Suprapubic skin (tissue), 4 donors: ENCODE results near the gene PLA2G4E. TPM values are rescaled to one million over a fixed set of nuclear protein-coding genes. Genes with fewer than 3 reads are reported as not detected.

ENCODE experiments used
- DNase-seq, 2 donors: peaks; one replicate each; pipeline ENCODE4 v3.0.0-alpha.2; 2019; ENCODE audit warnings: low spot score in 2 of 2
- H3K27ac ChIP-seq: fragments of 200-600 bp; sonication (generic); one replicate; pipeline ENCODE4 v1.5.1; 2019
- H3K27me3 ChIP-seq: fragments of 200-600 bp; sonication (generic); one replicate; pipeline ENCODE4 v1.5.1; 2019
- H3K36me3 ChIP-seq: fragments of 200-600 bp; sonication (generic); one replicate; pipeline ENCODE4 v1.5.1; 2019
- H3K4me1 ChIP-seq: fragments of 200-600 bp; sonication (generic); one replicate; pipeline ENCODE4 v1.5.1; 2019
- H3K4me3 ChIP-seq: fragments of 200-600 bp; sonication (generic); one replicate; pipeline ENCODE4 v1.5.1; 2019; ENCODE audit warnings: mild to moderate bottlenecking
- H3K9me3 ChIP-seq: fragments of 200-600 bp; sonication (generic); one replicate; pipeline ENCODE4 v1.5.1; 2019
- CTCF ChIP-seq, 2 donors: fragments of 200-600 bp in 1 of 2; fragments of 450-650 bp in 1 of 2; sonication (generic) in 1 of 2; IDR thresholded peaks; one replicate each; pipeline ENCODE4 v1.5.1; 2016 to 2019; ENCODE audit warnings: antibody characterized with exemption in 2 of 2, mild to moderate bottlenecking in 1 of 2, moderate library complexity in 1 of 2
- EP300 ChIP-seq: sonication (generic); formaldehyde crosslinking; IDR thresholded peaks from one replicate; pipeline ENCODE4 v1.6.1; 2017; ENCODE audit warnings: antibody characterized with exemption
- POLR2A ChIP-seq, 2 donors: fragments of 450-650 bp; IDR thresholded peaks; one replicate each; pipeline ENCODE4 v1.6.1; 2017; ENCODE audit warnings: antibody characterized with exemption in 2 of 2, mild to moderate bottlenecking in 2 of 2, moderate library complexity in 2 of 2
- POLR2AphosphoS5 ChIP-seq, 3 donors: sonication (generic); formaldehyde crosslinking; IDR thresholded peaks; one replicate each; pipeline ENCODE4 v1.6.1; 2017; ENCODE audit warnings: antibody characterized with exemption in 3 of 3
- WGBS: methylation state at CpG from one replicate; pipeline ENCODE4 v1.1.5; 2018; 5-methylcytosine and 5-hydroxymethylcytosine counted together
- total RNA-seq, 4 donors: library from RNA; depleted of rRNA; stranded (reverse); fragments of >200 nt; gene quantifications; one replicate each; pipeline ENCODE4 v1.1.0, GENCODE V29; 2016

The PLA2G4E gene
- total RNA-seq, 4 donors from 2014 or later, result 47.9 to 129 (median 60.9) TPM

DNA sequence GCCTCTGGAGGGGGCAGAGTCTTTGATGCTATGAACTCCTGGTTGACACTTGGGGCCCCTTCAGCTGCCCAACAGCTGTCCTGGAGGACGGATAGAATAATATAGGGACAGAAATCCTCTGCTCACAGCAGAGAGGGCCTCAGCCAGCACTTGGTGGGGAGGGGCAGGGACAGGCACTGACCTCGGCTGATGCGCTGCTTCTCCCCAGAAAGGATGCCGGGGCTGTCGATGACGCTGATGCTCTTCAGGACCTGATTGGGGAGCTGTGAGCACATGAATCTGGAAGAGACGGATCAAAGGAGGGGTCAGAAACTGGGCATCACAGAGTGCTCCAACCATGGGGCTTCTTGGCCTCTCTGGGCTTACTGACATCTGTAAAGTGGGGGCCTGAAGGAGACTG, 78.0 kb downstream of the PLA2G4E start:
- H3K27me3 ChIP-seq, result no peaks in the 10 kb centered on the region
- H3K36me3 ChIP-seq, result peaks cover 15% of the 10 kb centered on the region
- H3K27ac ChIP-seq, result no peak overlapping the region
- H3K9me3 ChIP-seq, result no peaks in the 10 kb centered on the region
- H3K4me1 ChIP-seq, result peaks cover 34% of the 10 kb centered on the region
- TF ChIP-seq POLR2AphosphoS5 (IDR thresholded peaks at IDR 0.05) (no peak), EP300 (no peak), POLR2A (IDR thresholded peaks at IDR 0.05) (no peak), CTCF (IDR thresholded peaks at IDR 0.05) (no peak)
- no peak overlapping the region for H3K4me3 ChIP-seq
- peak in 1 of 2 donors; percentile 43 for DNase-seq
- 0% methylated on average over 1 of the region's 7 CpGs for WGBS

GRCh38 chr15:41941644-41942415, 79.0 kb downstream of the PLA2G4E start:
- TF ChIP-seq CTCF (IDR thresholded peaks at IDR 0.05) (no peak), POLR2A (IDR thresholded peaks at IDR 0.05) (no peak), POLR2AphosphoS5 (IDR thresholded peaks at IDR 0.05) (no peak)
- WGBS, result 87% methylated on average over 22 of the region's 22 CpGs
- peaks cover 15% of the 10 kb centered on the region for H3K36me3 ChIP-seq
- H3K27me3 ChIP-seq, result no peaks in the 10 kb centered on the region
- DNase-seq, result peak; percentile 44 to 47
- H3K4me3 ChIP-seq, result no peak overlapping the region
- H3K4me1 ChIP-seq, result peaks cover 30% of the 10 kb centered on the region
- no peak overlapping the region for H3K27ac ChIP-seq
- no peaks in the 10 kb centered on the region for H3K9me3 ChIP-seq

DNA sequence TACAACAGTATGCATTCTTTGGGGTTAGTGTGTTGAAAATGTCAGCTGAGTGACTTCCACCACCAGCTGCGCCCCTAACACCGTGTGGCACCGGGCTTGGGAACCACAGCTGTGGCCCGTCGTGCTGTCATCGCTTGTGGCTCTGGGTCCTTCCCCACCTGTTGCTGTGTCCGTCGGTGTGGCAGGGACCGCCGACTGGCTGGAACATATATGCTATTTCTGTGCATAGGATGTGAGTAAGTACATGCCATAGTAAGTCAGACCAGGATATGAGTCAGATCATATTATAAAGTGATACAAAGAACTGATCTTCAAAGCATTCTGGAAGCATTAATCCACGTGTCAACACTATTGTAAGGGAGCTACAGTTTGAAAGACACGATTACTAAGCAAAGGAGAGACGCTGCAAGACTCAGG, 80.4 kb downstream of the PLA2G4E start:
- TF ChIP-seq POLR2AphosphoS5 (IDR thresholded peaks at IDR 0.05) (no peak), CTCF (IDR thresholded peaks at IDR 0.05) (no peak), EP300 (no peak), POLR2A (IDR thresholded peaks at IDR 0.05) (no peak)
- Histone ChIP-seq H3K4me3 (no peak overlapping the region), H3K27me3 (no peaks in the 10 kb centered on the region), H3K9me3 (no peaks in the 10 kb centered on the region), H3K36me3 (peaks cover 15% of the 10 kb centered on the region), H3K27ac (no peak overlapping the region), H3K4me1 (peaks cover 32% of the 10 kb centered on the region)
- peak; percentile 49 to 61 for DNase-seq
- 81% methylated on average over 13 of the region's 13 CpGs for WGBS

DNA sequence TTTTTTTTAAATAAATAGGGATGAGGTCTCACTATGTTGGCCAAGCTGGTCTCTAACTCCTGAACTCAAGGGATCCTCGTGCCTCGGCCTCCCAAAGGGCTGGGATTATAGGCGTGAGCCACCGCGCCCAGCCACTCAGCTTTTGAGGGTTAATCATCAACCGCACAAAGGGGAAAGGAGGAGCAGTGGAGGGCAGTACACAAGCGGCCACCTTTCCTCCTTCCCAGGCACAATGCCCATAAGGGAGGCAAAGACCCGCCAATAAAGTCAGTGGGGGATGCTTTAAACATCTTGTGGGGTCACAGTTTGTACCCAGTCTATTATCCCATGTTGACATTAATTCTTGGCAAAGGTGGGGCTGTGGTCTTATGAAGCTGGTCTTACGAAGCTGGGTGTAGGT, 80.9 kb downstream of the PLA2G4E start:
- TF ChIP-seq EP300 (no peak), POLR2A (IDR thresholded peaks at IDR 0.05) (no peak), CTCF (IDR thresholded peaks at IDR 0.05) (no peak), POLR2AphosphoS5 (IDR thresholded peaks at IDR 0.05) (no peak)
- H3K9me3 ChIP-seq, result no peaks in the 10 kb centered on the region
- peaks cover 15% of the 10 kb centered on the region for H3K36me3 ChIP-seq
- peaks cover 35% of the 10 kb centered on the region for H3K4me1 ChIP-seq
- H3K4me3 ChIP-seq, result no peak overlapping the region
- H3K27me3 ChIP-seq, result no peaks in the 10 kb centered on the region
- no peak overlapping the region for H3K27ac ChIP-seq
- peak in 1 of 2 donors; percentile 31 for DNase-seq
- WGBS, result 95% methylated on average over 9 of the region's 9 CpGs

DNA sequence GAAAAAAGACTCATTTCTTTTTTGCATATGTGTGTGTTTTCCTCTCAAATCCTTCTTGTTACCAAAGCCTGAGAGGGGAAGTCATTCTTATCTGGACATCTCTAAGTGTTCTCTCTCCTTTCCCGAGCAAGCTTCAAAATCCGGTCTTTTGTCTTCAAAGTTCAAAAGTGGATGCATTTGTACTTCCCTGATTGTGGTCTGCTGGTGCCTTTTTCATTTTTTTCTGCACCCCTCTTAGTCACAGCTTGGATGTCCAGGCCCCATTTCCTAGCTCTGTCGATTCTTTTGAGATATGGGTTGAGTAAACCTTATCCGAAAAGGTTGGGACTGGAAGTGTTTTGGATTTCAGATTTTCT, 83.3 kb downstream of the PLA2G4E start:
- no peak for TF ChIP-seq CTCF (IDR thresholded peaks at IDR 0.05)
- no peak for TF ChIP-seq EP300
- TF ChIP-seq POLR2A (IDR thresholded peaks at IDR 0.05), result no peak
- TF ChIP-seq POLR2AphosphoS5 (IDR thresholded peaks at IDR 0.05), result no peak
- peaks cover 15% of the 10 kb centered on the region for H3K36me3 ChIP-seq
- peaks cover 45% of the 10 kb centered on the region for H3K4me1 ChIP-seq
- 66% methylated on average over 4 of the region's 4 CpGs for WGBS
- H3K27me3 ChIP-seq, result no peaks in the 10 kb centered on the region
- DNase-seq, result no peak
- H3K27ac ChIP-seq, result peak overlapping the region; percentile 78
- H3K9me3 ChIP-seq, result no peaks in the 10 kb centered on the region
- no peak overlapping the region for H3K4me3 ChIP-seq
